Fibroblast of lung (primary cell): ENCODE measurements around the gene MICA. TPM values are rescaled to one million over a fixed set of nuclear protein-coding genes. Genes with fewer than 3 reads are reported as not detected.

Source experiments
- DNase-seq, 2 donors: peaks; one replicate each; pipeline versions ENCODE4 v3.0.0 to v3.0.0-alpha.2; 2010; ENCODE audit warnings: low read depth in 2 of 2
- H2AFZ ChIP-seq: 2 replicates; pipeline ENCODE4 v1.5.1; 2012; ENCODE audit warnings: low read length, control low read depth, inconsistent platforms
- H3K27ac ChIP-seq: 2 replicates; pipeline ENCODE4 v1.5.1; 2011; ENCODE audit warnings: low read length, control low read depth; ENCODE audit not compliant: insufficient read depth
- H3K27me3 ChIP-seq: 2 replicates; pipeline ENCODE4 v1.5.1; 2011; ENCODE audit warnings: mild to moderate bottlenecking, low read length; ENCODE audit not compliant: control insufficient read depth, insufficient read depth
- H3K36me3 ChIP-seq: 2 replicates; pipeline ENCODE4 v1.5.1; 2011; ENCODE audit warnings: low read length; ENCODE audit not compliant: control insufficient read depth, insufficient read depth
- H3K4me1 ChIP-seq: 2 replicates; pipeline ENCODE4 v1.5.1; 2011; ENCODE audit warnings: low read length; ENCODE audit not compliant: control insufficient read depth, insufficient read depth; ENCODE audit errors: extremely low read depth
- H3K4me2 ChIP-seq: 2 replicates; pipeline ENCODE4 v1.5.1; 2011; ENCODE audit warnings: low read length, control low read depth; ENCODE audit not compliant: insufficient read depth; ENCODE audit errors: extremely low read depth
- H3K4me3 ChIP-seq, 4 experiments: fragments of 200-600 bp in 1 of 4; sonication (generic) in 1 of 4; replicated peaks in 1 of 4; 2 replicates each; pipeline ENCODE4 v1.5.1; 2011 to 2016; ENCODE audit warnings: low read length in 4 of 4, low read depth in 3 of 4, mild to moderate bottlenecking in 3 of 4, control low read depth in 2 of 4, inconsistent platforms in 1 of 4, mixed read lengths in 1 of 4; ENCODE audit not compliant: insufficient read depth in 1 of 4; ENCODE audit errors: control extremely low read depth in 1 of 4
- H3K79me2 ChIP-seq: 2 replicates; pipeline ENCODE4 v1.5.1; 2012; ENCODE audit warnings: mild to moderate bottlenecking, low read length, inconsistent platforms; ENCODE audit not compliant: control insufficient read depth, insufficient read depth
- H3K9ac ChIP-seq: 2 replicates; pipeline ENCODE4 v1.5.1; 2011; ENCODE audit warnings: mild to moderate bottlenecking, low read length, control low read depth; ENCODE audit not compliant: insufficient read depth
- H3K9me3 ChIP-seq: 2 replicates; pipeline ENCODE4 v1.5.1; 2012; ENCODE audit warnings: low read depth, low read length; ENCODE audit not compliant: control insufficient read depth, insufficient read depth
- H4K20me1 ChIP-seq: 2 replicates; pipeline ENCODE4 v1.5.1; 2011; ENCODE audit warnings: low read length; ENCODE audit not compliant: control insufficient read depth, insufficient read depth; ENCODE audit errors: extremely low read depth
- EZH2 ChIP-seq: IDR thresholded peaks from 2 replicates; pipeline ENCODE4 v1.5.1; 2012; ENCODE audit warnings: low read length, control low read depth, mild to moderate bottlenecking; ENCODE audit errors: missing control alignments
- polyA plus RNA-seq, 2 donors: library from polyadenylated mRNA; depleted of rRNA in 1 of 2; stranded (reverse) in 1 of 2; unstranded in 1 of 2; fragments of >200 nt; gene quantifications; 2 replicates each; pipeline ENCODE4 v1.2.1, GENCODE V29; 2011 to 2012; ENCODE audit warnings: missing spikeins in 1 of 2
- total RNA-seq: library from RNA; depleted of rRNA; stranded (reverse); fragments of >200 nt; gene quantifications from 2 replicates; pipeline ENCODE4 v1.2.1, GENCODE V29; 2014
- TF ChIP-seq, protein P1 (sequence below), 2 donors: IDR thresholded peaks in 1 of 2; conservative IDR thresholded peaks in 1 of 2; 1 replicate in 1 of 2; 2 replicates in 1 of 2; pipeline ENCODE4 v1.5.1; 2011 to 2012; ENCODE audit warnings: low read length in 2 of 2, control low read depth in 1 of 2, inconsistent platforms in 1 of 2, low read depth in 1 of 2, mild to moderate bottlenecking in 1 of 2

Gene MICA
- total and polyA plus RNA-seq, 2 donors (not counting 1 experiment from before 2014, with no cell fraction given), result 54.2 to 85.2 TPM

DNA sequence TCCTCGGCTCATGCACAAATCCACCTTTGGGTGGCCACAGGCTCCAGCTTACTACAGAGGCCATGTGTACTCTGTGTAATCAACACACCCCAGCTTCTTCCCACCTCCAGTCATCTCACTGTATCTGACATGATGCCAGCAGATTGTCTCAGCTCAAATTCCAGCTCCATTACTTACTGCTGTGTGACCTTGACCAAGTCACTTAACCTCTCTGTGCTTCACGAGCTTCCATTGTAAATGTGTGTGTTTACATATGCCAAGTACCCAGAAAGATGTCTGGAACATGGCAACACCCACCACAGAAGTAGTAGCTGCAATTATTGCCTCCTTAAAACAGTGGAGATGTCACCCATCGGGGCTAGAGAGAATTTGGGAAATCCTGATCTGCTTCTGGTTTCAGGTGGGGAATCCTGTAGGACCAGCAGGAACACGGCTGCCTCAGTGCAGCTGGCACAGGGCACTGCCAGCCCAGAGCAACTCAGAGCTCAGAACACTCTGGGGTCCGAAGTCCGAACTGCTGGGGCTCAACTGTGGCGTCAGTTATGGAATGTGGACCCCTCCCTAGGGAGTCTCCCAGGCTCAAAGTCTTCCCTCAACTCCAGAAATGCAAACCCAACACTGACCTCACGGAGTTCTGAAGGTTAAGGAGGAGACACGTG is 25.2 kb upstream of the MICA start:
- Histone ChIP-seq H3K27me3 (peaks cover 5% of the 10 kb centered on the region), H3K27ac (no peak overlapping the region), H3K9ac (no peak overlapping the region), H2AFZ (no peak overlapping the region), H3K4me2 (no peak overlapping the region), H3K9me3 (no peaks in the 10 kb centered on the region), H4K20me1 (no peaks in the 10 kb centered on the region), H3K4me1 (no peaks in the 10 kb centered on the region), H3K36me3 (no peaks in the 10 kb centered on the region), H3K79me2 (no peaks in the 10 kb centered on the region), H3K4me3 (no peak overlapping the region)
- DNase-seq, result no peak
- no peak for TF ChIP-seq EZH2
- TF ChIP-seq, protein P1, sequence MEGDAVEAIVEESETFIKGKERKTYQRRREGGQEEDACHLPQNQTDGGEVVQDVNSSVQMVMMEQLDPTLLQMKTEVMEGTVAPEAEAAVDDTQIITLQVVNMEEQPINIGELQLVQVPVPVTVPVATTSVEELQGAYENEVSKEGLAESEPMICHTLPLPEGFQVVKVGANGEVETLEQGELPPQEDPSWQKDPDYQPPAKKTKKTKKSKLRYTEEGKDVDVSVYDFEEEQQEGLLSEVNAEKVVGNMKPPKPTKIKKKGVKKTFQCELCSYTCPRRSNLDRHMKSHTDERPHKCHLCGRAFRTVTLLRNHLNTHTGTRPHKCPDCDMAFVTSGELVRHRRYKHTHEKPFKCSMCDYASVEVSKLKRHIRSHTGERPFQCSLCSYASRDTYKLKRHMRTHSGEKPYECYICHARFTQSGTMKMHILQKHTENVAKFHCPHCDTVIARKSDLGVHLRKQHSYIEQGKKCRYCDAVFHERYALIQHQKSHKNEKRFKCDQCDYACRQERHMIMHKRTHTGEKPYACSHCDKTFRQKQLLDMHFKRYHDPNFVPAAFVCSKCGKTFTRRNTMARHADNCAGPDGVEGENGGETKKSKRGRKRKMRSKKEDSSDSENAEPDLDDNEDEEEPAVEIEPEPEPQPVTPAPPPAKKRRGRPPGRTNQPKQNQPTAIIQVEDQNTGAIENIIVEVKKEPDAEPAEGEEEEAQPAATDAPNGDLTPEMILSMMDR (conservative IDR thresholded peaks at IDR 0.05 in 1 of 2, IDR thresholded peaks at IDR 0.05 in 1 of 2; ENCODE audit: low read depth in 1 of 2, low read length in 2 of 2), result no peak

DNA sequence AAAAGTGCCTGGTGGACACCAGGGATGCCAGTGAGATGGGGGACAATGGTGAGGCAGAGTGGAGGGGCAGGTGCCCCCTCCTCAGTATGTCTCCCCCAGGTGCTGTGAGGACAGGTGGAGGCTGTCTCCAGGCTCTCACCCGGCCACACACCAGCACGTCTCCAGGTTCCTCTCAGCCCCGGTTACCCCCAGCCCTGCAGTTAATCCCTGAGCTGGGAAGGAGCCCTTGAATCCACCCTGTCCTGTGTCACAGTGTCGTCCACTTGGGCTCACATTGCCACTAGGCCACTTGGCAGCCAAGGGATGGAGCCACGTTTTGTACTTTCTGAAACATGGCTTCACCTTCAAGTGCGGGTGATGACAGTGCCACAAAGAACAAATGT is 24.7 kb upstream of the MICA start:
- Histone ChIP-seq H3K9me3 (no peaks in the 10 kb centered on the region), H3K4me1 (no peaks in the 10 kb centered on the region), H3K36me3 (no peaks in the 10 kb centered on the region), H4K20me1 (no peaks in the 10 kb centered on the region), H3K4me2 (no peak overlapping the region), H2AFZ (no peak overlapping the region), H3K9ac (no peak overlapping the region), H3K4me3 (no peak overlapping the region), H3K79me2 (no peaks in the 10 kb centered on the region), H3K27me3 (peaks cover 5% of the 10 kb centered on the region), H3K27ac (no peak overlapping the region)
- no peak for DNase-seq
- no peak for TF ChIP-seq EZH2
- TF ChIP-seq, protein P1 (conservative IDR thresholded peaks at IDR 0.05 in 1 of 2, IDR thresholded peaks at IDR 0.05 in 1 of 2; ENCODE audit: low read depth in 1 of 2, low read length in 2 of 2), result no peak

DNA sequence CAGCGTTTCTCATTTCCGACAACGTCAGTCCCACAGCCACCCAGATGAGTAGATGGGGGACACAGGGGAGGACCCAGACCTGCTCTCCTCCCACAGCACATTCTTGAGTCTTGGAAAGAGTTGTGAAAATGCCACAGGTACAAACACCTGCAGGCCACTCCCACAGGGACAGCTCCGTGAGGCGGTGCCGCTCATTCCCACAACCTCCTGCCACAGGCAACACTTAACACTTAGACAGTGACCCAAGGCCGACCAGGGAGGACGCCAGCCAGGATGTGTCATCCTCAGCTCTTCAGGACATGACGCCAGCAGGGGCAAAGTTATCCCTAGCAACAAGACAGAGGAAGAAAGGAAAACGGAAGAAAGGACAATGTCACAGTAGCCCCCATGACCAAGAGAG is 23.5 kb upstream of the MICA start:
- no peak overlapping the region for H3K4me2 ChIP-seq
- TF ChIP-seq, protein P1 (conservative IDR thresholded peaks at IDR 0.05 in 1 of 2, IDR thresholded peaks at IDR 0.05 in 1 of 2; ENCODE audit: low read depth in 1 of 2, low read length in 2 of 2), result no peak
- TF ChIP-seq EZH2, result no peak
- no peaks in the 10 kb centered on the region for H3K79me2 ChIP-seq
- H3K9ac ChIP-seq, result no peak overlapping the region
- H3K27ac ChIP-seq, result no peak overlapping the region
- H2AFZ ChIP-seq, result no peak overlapping the region
- no peak for DNase-seq
- no peaks in the 10 kb centered on the region for H3K9me3 ChIP-seq
- H3K27me3 ChIP-seq, result peaks cover 5% of the 10 kb centered on the region
- H3K36me3 ChIP-seq, result no peaks in the 10 kb centered on the region
- H4K20me1 ChIP-seq, result no peaks in the 10 kb centered on the region
- H3K4me1 ChIP-seq, result no peaks in the 10 kb centered on the region
- H3K4me3 ChIP-seq, result no peak overlapping the region
